Activated CD4-positive, alpha-beta T cell treated with anti-CD3 and anti-CD28 coated beads, Interleukin-2, amount 10 ng/mL, durations not matched to agents 7 days and 5 days (primary cell): ENCODE results near the gene DSG2. TPM values are rescaled to one million over a fixed set of nuclear protein-coding genes. Genes with fewer than 3 reads are reported as not detected.

Source experiments
- CTCF ChIA-PET: fragments of 350-600 bp; sonication (Branson Sonifier 250); formaldehyde crosslinking; loops from one replicate; lab custom pipeline; 2021; ENCODE audit warnings: antibody characterized with exemption; lab: Charles Lee
- POLR2A ChIA-PET: fragments of 350-600 bp; sonication (Branson Sonifier 250); formaldehyde crosslinking; loops from one replicate; lab custom pipeline; 2021; ENCODE audit warnings: antibody characterized with exemption; lab: Charles Lee
- DNase-seq: peaks from one replicate; pipeline ENCODE4 v3.0.0-alpha.2; 2020
- H3K27ac Mint-ChIP-seq: one replicate; pipeline ENCODE4 v1.8.0; 2021; ENCODE audit warnings: mild to moderate bottlenecking, moderate library complexity, mixed read lengths
- H3K27me3 Mint-ChIP-seq: one replicate; pipeline ENCODE4 v1.8.0; 2021; ENCODE audit warnings: mixed read lengths
- H3K36me3 Mint-ChIP-seq: one replicate; pipeline ENCODE4 v1.8.0; 2021; ENCODE audit warnings: low read depth, mixed read lengths
- H3K4me1 Mint-ChIP-seq: one replicate; pipeline ENCODE4 v1.8.0; 2021; ENCODE audit warnings: mixed read lengths
- H3K4me3 Mint-ChIP-seq: one replicate; pipeline ENCODE4 v1.8.0; 2021; ENCODE audit warnings: mild to moderate bottlenecking, moderate library complexity, mixed read lengths
- H3K9me3 Mint-ChIP-seq: one replicate; pipeline ENCODE4 v1.8.0; 2021; ENCODE audit warnings: mixed read lengths
- total RNA-seq, 2 experiments: library from RNA; stranded (reverse); gene quantifications; one replicate each; pipeline ENCODE4 v1.2.3, GENCODE V29; 2021

The DSG2 gene
- total RNA-seq, 2 experiments from 2014 or later = 1.3 to 1.6 TPM

GRCh38 chr18:31572368-31572767 lies 74.4 kb downstream of the DSG2 start:
- no peaks in the 10 kb centered on the region for H3K9me3 Mint-ChIP-seq
- no peaks in the 10 kb centered on the region for H3K4me1 Mint-ChIP-seq
- ChIA-PET POLR2A (no interaction called here), CTCF (no interaction called here)
- DNase-seq = no peak
- no peak overlapping the region for H3K4me3 Mint-ChIP-seq
- no peak overlapping the region for H3K27ac Mint-ChIP-seq
- H3K36me3 Mint-ChIP-seq = no peaks in the 10 kb centered on the region
- no peaks in the 10 kb centered on the region for H3K27me3 Mint-ChIP-seq

DNA sequence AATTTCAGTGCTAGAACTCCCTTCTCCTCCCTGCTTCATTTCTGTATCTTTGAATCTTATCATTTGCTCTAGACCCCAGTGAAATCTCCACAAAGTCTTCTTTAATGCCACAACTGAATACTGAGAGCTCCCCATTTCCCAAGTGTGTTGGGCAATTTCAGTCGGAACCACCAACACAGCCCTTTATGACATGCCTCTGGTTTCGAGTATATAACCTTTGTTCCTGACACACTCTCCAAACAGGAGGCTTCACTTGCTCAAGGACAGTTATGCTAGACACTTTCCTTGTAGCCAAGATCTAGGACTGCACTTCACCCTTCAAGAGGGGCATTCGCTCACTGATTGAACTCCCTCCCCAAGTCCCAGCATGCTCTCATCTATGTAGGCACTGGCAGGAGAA lies 75.1 kb downstream of the DSG2 start:
- no peak overlapping the region for H3K27ac Mint-ChIP-seq
- ChIA-PET POLR2A (no interaction called here), CTCF (no interaction called here)
- H3K27me3 Mint-ChIP-seq = no peaks in the 10 kb centered on the region
- H3K4me3 Mint-ChIP-seq = no peak overlapping the region
- no peak for DNase-seq
- no peaks in the 10 kb centered on the region for H3K9me3 Mint-ChIP-seq
- H3K4me1 Mint-ChIP-seq = no peaks in the 10 kb centered on the region
- no peaks in the 10 kb centered on the region for H3K36me3 Mint-ChIP-seq

DNA sequence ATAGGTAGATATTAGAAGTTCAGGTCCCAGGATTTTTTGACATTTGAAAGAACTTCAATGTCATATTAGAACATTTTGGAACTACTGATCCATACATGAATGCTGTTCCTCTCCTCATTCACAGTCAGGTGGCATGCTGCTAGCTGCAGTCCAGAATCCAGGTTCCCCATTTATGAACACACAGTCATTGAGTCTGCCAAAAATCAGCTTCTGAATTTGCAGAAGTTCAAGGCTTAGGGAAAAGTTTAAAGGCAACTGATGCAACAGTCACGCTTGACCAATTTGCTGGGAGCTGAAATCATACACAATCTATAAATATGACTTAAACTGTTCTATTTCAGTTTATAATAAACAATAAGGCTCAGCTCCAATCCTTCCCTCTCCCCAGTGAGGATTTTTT lies 76.4 kb downstream of the DSG2 start:
- Mint-ChIP-seq H3K4me3 (no peak overlapping the region), H3K9me3 (no peaks in the 10 kb centered on the region), H3K4me1 (no peaks in the 10 kb centered on the region), H3K36me3 (no peaks in the 10 kb centered on the region), H3K27ac (no peak overlapping the region), H3K27me3 (no peaks in the 10 kb centered on the region)
- CTCF ChIA-PET = interaction anchor here (0.7 kb wide), 1 partner anchor 636 kb away, joined by 3 read pairs; no protein-coding TSS in a partner anchor
- POLR2A ChIA-PET = no interaction called here
- DNase-seq = no peak

DNA sequence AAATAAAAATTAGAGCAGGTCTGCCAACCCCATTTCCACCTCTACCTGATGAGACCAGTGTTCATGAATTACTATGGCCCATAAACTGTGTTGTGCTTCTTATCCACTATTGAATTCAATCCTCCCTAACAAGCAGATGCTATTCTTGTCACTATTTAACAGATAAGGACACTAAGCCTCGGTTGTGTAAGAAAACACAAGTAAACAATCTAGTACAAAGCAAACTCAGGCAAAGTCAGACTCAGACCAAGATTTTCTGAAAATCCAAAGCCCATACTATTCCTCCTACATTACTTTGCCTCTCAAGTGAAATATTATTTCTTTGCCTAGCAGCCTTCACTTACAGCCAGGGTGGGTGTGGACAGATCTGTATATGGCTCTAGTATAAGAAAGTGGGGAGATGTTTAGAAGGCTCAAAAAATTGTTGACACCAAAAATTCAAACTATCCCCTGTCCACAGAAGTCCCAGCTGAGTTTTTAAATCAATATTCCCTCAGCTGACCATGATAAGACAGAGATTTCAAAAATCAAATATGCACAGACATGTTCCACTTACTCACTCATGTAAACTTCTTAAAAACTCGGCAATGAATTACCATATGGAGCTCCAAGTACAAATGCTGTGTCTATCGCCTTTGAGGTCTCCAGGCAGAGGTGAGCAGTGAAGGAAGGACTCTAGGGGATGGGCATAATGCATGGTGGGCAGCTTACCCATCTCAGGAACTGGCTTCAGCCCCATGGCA lies 77.7 kb downstream of the DSG2 start:
- ChIA-PET CTCF (interaction anchor here (0.6 kb wide), 1 partner anchor 21 kb away, joined by 4 read pairs; no protein-coding TSS in a partner anchor), POLR2A (no interaction called here)
- H3K36me3 Mint-ChIP-seq = no peaks in the 10 kb centered on the region
- no peak overlapping the region for H3K4me3 Mint-ChIP-seq
- H3K27ac Mint-ChIP-seq = no peak overlapping the region
- no peak for DNase-seq
- H3K27me3 Mint-ChIP-seq = no peaks in the 10 kb centered on the region
- no peaks in the 10 kb centered on the region for H3K4me1 Mint-ChIP-seq
- H3K9me3 Mint-ChIP-seq = no peaks in the 10 kb centered on the region

- Mint-ChIP-seq H3K9me3 (no peaks in the 10 kb centered on the region), H3K27ac (no peak overlapping the region), H3K4me1 (no peaks in the 10 kb centered on the region), H3K36me3 (no peaks in the 10 kb centered on the region), H3K27me3 (no peaks in the 10 kb centered on the region), H3K4me3 (no peak overlapping the region)
- ChIA-PET POLR2A (no interaction called here), CTCF (interaction anchor here (0.6 kb wide), 1 partner anchor 20 kb away, joined by 4 read pairs; no protein-coding TSS in a partner anchor)
- no peak for DNase-seq
Measured at GRCh38 chr18:31576670-31577069, 78.7 kb downstream of the DSG2 start.

GRCh38 chr18:31577195-31577594 lies 79.2 kb downstream of the DSG2 start:
- no peak overlapping the region for H3K4me3 Mint-ChIP-seq
- no peaks in the 10 kb centered on the region for H3K27me3 Mint-ChIP-seq
- no peak overlapping the region for H3K27ac Mint-ChIP-seq
- no peaks in the 10 kb centered on the region for H3K4me1 Mint-ChIP-seq
- H3K36me3 Mint-ChIP-seq = no peaks in the 10 kb centered on the region
- no peaks in the 10 kb centered on the region for H3K9me3 Mint-ChIP-seq
- ChIA-PET POLR2A (no interaction called here), CTCF (no interaction called here)
- no peak for DNase-seq

DNA sequence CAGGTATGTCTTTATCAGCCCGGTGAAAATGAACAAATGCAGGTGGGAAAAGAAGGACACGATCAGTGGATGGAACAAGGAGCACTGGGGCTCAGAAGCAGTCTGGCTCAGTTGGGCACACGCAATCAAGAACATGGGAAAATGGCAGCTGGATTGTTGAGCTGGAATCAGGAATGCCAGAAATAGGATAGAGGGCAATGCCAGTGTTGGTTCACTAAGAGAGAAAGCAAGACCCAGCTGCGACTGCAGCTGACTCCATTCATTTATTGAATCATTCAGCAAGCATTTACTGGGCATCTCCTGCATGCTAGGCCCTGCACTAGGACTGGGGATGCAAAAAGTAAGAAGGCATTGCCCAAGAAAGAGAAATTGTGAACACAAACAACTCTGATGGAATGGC lies 80.1 kb downstream of the DSG2 start:
- DNase-seq = no peak
- ChIA-PET POLR2A (no interaction called here), CTCF (no interaction called here)
- H3K36me3 Mint-ChIP-seq = no peaks in the 10 kb centered on the region
- H3K27me3 Mint-ChIP-seq = no peaks in the 10 kb centered on the region
- no peaks in the 10 kb centered on the region for H3K9me3 Mint-ChIP-seq
- no peak overlapping the region for H3K4me3 Mint-ChIP-seq
- no peak overlapping the region for H3K27ac Mint-ChIP-seq
- no peaks in the 10 kb centered on the region for H3K4me1 Mint-ChIP-seq

- POLR2A ChIA-PET = no interaction called here
- Mint-ChIP-seq H3K4me1 (no peaks in the 10 kb centered on the region), H3K36me3 (no peaks in the 10 kb centered on the region), H3K27me3 (no peaks in the 10 kb centered on the region), H3K4me3 (no peak overlapping the region), H3K9me3 (no peaks in the 10 kb centered on the region), H3K27ac (no peak overlapping the region)
- CTCF ChIA-PET = no interaction called here
- DNase-seq = no peak
Measured at GRCh38 chr18:31579375-31579774, 81.4 kb downstream of the DSG2 start.

- DNase-seq = no peak
- Mint-ChIP-seq H3K9me3 (no peaks in the 10 kb centered on the region), H3K27me3 (no peaks in the 10 kb centered on the region), H3K4me3 (no peak overlapping the region), H3K27ac (no peak overlapping the region), H3K36me3 (no peaks in the 10 kb centered on the region), H3K4me1 (no peaks in the 10 kb centered on the region)
- CTCF ChIA-PET = no interaction called here
- POLR2A ChIA-PET = no interaction called here
Measured at GRCh38 chr18:31581498-31582197, 83.7 kb downstream of the DSG2 start.

DNA sequence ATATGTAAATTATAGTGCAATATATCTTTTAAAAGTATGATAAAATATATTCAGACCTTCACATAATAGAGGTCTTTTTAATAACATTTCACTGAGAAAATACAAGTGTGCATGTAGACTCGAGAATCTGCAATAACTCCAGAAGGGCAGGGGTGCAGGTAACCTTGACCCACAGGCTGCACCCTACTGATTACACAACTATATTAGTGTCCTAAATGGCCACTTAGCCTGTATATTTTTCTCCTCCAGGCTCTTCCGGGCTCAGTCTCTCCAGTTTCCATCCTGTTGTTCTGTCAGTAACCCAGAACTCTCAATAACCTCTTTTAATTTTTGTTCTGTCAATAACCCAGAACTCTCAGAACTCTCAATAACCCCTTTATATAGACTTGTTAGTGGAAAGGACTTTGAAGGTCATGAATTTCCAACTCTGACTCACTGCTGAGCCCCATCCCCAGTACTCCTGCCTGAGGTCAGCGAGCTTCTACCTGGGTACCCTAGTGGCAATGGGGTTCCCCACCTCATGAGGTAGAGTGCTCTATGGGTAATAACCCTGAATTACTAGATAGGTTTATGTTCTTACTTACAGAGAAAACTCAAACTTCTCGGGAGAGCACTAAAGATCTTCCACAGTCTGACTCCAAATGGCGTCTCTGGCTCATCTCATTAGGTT lies 85.3 kb downstream of the DSG2 start:
- no peaks in the 10 kb centered on the region for H3K9me3 Mint-ChIP-seq
- no peaks in the 10 kb centered on the region for H3K27me3 Mint-ChIP-seq
- H3K4me1 Mint-ChIP-seq = no peaks in the 10 kb centered on the region
- CTCF ChIA-PET = no interaction called here
- no peak overlapping the region for H3K4me3 Mint-ChIP-seq
- POLR2A ChIA-PET = no interaction called here
- H3K27ac Mint-ChIP-seq = no peak overlapping the region
- DNase-seq = no peak
- H3K36me3 Mint-ChIP-seq = no peaks in the 10 kb centered on the region

DNA sequence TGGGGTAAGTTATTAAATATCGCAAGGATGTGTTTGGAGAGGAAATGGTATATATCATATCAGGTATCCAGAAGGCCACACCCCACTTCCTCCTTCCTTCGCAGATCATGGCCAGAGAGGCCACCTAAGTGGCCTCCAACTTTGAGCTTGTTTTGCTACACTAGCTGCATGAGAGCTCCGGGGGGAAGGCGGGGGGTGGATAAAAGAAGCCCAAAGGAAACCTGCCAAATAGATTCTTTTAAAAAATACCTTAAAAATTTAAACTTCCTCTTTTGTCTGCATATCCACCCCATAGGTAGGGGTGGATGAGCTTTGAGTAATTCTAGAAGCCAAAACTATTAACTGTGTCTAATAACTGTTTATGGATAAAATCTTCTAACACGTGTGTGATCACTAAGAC lies 88.0 kb downstream of the DSG2 start:
- ChIA-PET CTCF (no interaction called here), POLR2A (no interaction called here)
- H3K4me1 Mint-ChIP-seq = no peaks in the 10 kb centered on the region
- no peaks in the 10 kb centered on the region for H3K9me3 Mint-ChIP-seq
- no peak for DNase-seq
- no peaks in the 10 kb centered on the region for H3K36me3 Mint-ChIP-seq
- H3K4me3 Mint-ChIP-seq = no peak overlapping the region
- H3K27me3 Mint-ChIP-seq = no peaks in the 10 kb centered on the region
- no peak overlapping the region for H3K27ac Mint-ChIP-seq

- no peaks in the 10 kb centered on the region for H3K9me3 Mint-ChIP-seq
- ChIA-PET POLR2A (no interaction called here), CTCF (no interaction called here)
- H3K36me3 Mint-ChIP-seq = no peaks in the 10 kb centered on the region
- no peaks in the 10 kb centered on the region for H3K27me3 Mint-ChIP-seq
- H3K4me1 Mint-ChIP-seq = no peaks in the 10 kb centered on the region
- no peak overlapping the region for H3K4me3 Mint-ChIP-seq
- DNase-seq = no peak
- H3K27ac Mint-ChIP-seq = no peak overlapping the region
Measured at GRCh38 chr18:31586616-31587015, 88.6 kb downstream of the DSG2 start.

DNA sequence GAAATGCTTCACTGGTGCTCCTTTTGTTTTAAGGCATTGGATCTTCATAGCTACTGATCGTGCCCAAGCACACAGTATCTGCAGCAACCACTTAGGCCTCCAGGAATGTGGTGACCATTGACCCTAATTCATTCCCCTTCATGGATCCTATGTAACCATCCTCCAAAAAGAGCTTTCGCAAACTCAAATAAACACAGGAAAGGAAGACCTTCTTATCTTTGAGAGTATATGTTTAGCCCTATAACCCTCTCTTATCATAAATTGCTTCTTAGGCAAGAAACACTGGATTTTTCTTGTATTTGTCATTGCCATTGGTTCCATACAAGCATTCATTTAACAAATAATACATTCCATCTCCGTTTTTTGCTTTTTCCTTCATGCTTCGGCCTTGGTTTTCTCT lies 89.6 kb downstream of the DSG2 start:
- H3K9me3 Mint-ChIP-seq = no peaks in the 10 kb centered on the region
- no peak overlapping the region for H3K27ac Mint-ChIP-seq
- H3K36me3 Mint-ChIP-seq = no peaks in the 10 kb centered on the region
- no peak for DNase-seq
- ChIA-PET CTCF (no interaction called here), POLR2A (no interaction called here)
- no peak overlapping the region for H3K4me3 Mint-ChIP-seq
- no peaks in the 10 kb centered on the region for H3K4me1 Mint-ChIP-seq
- H3K27me3 Mint-ChIP-seq = no peaks in the 10 kb centered on the region
